Hematopoietic multipotent progenitor cell treated with erythropoietin and hydrocortisone succinate and interleukin-3 and kit ligand, for 15 days (in vitro differentiated cells): ENCODE measurements around the gene SCYGR6.
"Not testable (repeated sequence)": the region's sequence is repeated elsewhere in the genome, so short reads cannot be mapped to it uniquely, and the experiment has no call there.

ENCODE experiments used
- DNase-seq: peaks from one replicate; pipeline ENCODE4 v3.0.0-alpha.2; 2015; ENCODE audit warnings: low spot score

The SCYGR6 gene, protein sequence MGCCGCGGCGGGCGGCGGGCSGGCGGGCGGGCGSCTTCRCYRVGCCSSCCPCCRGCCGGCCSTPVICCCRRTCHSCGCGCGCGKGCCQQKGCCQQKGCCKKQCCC

DNA sequence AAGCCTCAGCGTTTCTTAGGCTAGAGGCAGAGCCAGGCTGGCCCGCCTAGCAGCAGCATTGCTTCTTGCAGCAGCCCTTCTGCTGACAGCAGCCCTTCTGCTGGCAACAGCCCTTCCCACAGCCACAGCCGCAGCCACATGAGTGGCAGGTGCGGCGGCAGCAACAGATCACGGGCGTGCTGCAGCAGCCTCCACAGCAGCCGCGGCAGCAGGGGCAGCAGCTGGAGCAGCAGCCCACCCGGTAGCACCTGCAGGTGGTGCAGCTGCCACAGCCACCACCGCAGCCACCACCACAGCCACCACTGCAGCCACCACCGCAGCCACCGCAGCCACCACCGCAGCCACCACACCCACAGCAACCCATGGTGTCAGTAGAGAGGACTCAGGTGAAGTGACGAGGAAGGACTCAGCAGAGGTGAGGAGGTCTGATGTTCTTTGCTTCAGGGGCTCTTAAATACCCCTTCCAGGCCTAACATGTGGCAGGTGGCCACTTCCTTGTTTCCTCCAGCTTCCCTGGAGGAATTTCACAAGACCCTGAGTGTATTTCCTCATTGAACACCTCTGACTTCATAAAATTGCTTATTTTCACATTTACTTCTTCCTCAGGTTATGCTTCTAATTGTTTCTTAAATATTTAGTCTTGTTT, at the start of gene SCYGR6:
TSS of gene SCYGR6 (minus strand) at position 364 of the 646 bp plus-strand sequence. CDS start at position 364, 0 bp downstream.
- DNase-seq = no peak

DNA sequence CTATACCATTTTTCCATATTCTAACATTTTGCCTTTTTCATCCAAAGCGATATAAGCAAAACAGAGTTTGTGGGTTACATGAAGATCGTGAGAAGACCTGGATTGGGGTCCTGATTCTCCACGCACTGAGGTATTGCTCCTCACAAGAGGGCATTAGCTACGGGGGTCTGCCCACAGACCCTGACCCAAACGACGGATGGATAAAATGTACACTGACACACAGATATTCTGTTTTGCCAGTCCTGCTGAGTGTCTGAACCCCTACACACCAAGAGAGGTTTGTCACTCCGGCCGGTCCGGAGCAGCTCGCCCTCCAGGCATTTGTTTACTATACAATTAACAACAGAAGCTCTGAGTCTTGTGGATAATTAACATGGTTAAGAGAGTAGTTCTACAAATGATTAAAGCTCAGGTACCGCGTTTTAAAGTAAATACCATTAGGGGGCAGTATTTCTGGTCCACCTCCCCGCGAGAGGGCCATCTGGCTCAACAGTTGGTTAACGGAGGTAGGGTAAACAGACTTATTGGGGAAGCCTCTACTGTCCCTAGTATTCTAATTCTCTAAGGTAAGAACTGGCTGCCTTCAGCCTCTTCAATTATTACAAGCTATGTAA, 49.6 kb upstream of the SCYGR6 start:
- peak; percentile 10 for DNase-seq

GRCh38 chr2:227772932-227773331, 48.4 kb upstream of the SCYGR6 start:
- no peak for DNase-seq

DNA sequence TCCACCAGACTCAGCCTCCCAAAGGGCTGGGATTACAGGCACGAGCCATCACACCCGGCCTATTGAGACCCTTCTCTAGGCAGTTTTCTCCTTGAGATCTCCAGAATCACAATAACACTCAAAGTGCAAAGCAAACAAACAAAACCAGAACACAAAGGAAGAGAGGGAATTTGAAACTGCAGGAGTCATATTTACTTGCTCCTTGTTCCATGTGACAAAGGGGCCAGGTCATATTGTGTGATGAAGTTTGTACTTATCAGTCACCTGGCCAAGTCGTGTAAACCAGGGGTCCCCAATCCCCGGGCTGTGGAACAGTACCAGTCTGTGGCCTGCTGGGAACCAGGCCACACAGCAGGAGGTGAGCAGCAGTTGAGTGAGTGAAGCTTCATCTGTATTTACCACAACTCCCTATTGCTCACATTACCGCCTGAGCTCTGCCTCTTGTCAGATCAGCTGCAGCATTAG, 47.7 kb upstream of the SCYGR6 start:
- no peak for DNase-seq

- no peak for DNase-seq
These were observed 43.3 kb upstream of the SCYGR6 start for GRCh38 chr2:227767830-227768229.

DNA sequence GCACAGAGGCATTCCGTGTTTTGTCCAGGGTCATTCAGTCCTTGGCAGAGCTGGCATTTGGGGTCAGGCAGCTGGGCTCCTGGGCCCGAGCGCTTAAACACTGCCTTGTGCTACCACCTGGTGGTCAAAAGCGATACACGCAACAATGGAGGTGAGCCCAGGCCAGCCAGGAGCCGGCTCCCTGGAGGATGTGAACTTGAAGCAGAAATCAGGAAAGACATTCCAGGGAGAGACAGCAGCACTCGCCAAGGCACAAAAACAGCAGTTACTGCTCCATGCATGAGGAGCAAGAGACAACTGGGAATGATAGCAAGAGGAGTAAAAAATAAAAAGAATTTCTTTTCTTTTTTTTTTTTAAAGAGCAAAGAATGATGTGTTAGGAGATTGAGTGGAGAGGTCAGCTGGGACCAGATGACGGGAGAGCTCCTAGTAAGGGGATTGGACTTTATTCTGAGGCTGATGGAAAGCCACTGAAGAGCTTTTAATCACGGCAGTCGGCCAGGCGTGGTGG, 41.9 kb upstream of the SCYGR6 start:
- peak; percentile 37 for DNase-seq

DNA sequence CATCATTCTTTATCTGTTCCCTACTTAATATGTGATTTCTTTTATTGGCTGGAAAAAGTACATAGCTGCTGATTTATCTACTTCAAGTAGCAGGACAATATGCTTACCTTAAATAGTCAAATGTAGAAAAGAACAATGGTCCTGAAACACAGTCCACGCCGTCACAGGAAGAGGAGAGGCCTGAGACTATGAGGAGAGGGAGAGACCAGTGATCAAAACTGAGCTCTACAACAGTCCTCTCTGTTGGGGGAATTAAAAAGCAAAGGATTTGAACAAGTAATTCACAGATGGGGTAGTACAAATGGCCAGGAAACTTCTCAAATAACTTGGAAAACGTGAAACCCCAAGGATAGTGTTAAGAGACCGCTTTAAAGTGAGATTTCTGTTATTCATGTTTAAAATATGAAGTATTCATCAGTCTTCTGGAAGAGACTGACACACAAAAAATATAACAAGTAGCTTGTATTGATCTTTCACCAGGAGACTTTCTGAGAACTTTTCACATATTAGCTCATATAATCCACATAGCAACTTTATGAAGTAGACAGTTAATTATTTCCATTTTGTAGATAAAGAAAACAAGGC, 41.3 kb upstream of the SCYGR6 start:
- DNase-seq = no peak

DNA sequence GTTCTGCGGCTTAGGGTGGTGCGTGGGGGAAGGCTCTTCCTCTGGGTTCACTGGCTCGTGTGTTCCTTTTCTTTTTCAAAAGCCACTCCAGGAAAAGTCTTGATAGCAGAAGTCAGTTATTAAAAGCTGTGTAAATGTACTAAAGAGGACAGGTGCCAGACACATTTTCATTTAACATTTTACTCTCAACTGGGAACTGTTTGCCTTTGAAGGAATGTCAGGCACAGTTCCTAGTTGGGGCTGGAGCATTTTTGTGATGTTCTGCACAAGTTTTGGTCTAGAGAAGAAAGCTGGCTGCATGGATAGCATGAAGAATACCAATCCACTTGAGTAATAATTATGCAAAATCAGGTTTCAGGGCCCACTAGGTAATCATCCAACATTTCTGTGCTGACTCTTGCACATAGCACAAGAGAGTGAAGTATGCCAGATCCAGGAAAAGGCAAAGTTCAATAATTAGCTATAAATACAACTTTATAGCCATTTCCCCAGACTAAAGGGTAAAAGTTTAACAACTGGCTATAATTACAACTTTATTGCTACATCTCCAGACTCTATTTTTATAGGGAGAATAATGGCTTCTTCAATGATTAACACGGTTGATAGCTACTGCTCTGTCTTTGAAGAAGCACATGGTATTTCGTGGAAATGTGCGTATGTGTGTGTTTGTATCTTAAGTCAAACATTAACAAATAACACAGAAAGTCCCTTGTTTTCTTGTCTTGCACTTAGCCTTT, 37.4 kb upstream of the SCYGR6 start:
- no peak for DNase-seq

GRCh38 chr2:227759411-227760118, 35.0 kb upstream of the SCYGR6 start:
- no peak for DNase-seq

GRCh38 chr2:227756261-227756660, 31.7 kb upstream of the SCYGR6 start:
- not testable (repeated sequence) for DNase-seq

- no peak for DNase-seq
These were observed 23.5 kb upstream of the SCYGR6 start for GRCh38 chr2:227748079-227748478.

DNA sequence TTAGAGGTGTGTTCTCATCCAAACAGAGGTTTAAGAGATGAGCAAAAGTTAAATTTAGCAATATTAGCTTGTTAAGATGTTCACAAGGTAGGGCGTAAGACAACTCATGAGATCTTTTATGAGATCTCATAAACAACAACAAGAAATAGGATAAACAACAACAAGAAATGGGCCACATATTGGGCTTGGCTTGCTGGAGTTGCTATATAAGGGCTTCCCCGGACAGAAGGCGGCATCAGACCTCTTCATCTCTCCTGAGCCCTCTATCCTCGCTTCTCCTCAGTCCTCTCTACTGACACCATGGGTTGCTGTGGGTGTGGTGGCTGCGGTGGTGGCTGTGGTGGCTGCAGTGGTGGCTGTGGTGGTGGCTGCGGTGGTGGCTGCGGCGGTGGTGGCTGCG, 21.0 kb upstream of the SCYGR6 start, which contains the start of gene SCYGR8:
TSS of gene SCYGR8 (plus strand) at position 301 of the 400 bp plus-strand sequence. CDS start at position 301, 0 bp downstream.
- DNase-seq = no peak

DNA sequence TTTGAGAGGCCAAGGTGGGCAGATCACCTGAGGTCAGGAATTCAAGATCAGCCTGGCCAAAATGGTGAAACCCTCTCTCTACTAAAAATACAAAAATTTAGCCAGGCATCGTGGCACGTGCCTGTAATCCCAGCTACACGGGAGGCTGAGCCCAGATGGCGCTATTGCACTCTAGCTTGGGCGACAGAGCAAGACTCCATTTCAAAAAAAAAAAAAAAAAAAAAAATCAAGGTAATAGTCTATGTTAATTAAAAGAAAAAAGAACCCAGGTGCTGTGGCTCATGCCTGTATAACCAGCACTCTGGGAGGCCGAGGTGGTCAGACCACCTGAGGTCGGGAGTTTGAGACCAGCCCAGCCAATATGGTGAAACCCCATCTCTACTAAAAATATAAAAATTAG, 16.1 kb upstream of the SCYGR6 start:
- DNase-seq = not testable (repeated sequence)

GRCh38 chr2:227739351-227739750, 14.8 kb upstream of the SCYGR6 start:
- DNase-seq = no peak

- no peak for DNase-seq
These were observed 3.5 kb upstream of the SCYGR6 start, which contains the start of gene SCYGR7 for GRCh38 chr2:227728035-227728434. Gene SCYGR7 (plus strand): TSS chr2:227728335. CDS start chr2:227728335, 0 bp downstream.

GRCh38 chr2:227722821-227723220, 1.7 kb downstream of the SCYGR6 start:
- not testable (repeated sequence) for DNase-seq

GRCh38 chr2:227720680-227721079, 3.9 kb downstream of the SCYGR6 start:
- DNase-seq = no peak

DNA sequence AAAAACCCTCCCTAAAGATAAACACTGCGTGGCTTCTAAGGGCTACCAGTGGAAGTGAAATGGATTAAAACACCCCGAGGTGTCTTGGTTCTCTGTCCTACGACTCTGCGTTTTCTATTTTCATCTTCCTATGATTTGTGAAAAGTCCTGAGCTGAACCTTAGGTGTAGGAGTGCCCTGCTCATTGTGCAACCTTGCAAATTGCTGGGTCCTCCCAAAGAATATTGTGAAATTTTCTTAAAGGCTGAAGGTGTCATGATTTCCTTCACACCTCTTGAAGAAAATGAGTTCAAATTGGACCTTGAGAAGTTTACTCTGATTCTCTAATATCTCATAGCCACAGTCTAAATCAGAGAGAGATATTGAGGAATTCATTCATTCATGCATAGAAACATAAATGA, 4.9 kb downstream of the SCYGR6 start:
- no peak for DNase-seq

DNA sequence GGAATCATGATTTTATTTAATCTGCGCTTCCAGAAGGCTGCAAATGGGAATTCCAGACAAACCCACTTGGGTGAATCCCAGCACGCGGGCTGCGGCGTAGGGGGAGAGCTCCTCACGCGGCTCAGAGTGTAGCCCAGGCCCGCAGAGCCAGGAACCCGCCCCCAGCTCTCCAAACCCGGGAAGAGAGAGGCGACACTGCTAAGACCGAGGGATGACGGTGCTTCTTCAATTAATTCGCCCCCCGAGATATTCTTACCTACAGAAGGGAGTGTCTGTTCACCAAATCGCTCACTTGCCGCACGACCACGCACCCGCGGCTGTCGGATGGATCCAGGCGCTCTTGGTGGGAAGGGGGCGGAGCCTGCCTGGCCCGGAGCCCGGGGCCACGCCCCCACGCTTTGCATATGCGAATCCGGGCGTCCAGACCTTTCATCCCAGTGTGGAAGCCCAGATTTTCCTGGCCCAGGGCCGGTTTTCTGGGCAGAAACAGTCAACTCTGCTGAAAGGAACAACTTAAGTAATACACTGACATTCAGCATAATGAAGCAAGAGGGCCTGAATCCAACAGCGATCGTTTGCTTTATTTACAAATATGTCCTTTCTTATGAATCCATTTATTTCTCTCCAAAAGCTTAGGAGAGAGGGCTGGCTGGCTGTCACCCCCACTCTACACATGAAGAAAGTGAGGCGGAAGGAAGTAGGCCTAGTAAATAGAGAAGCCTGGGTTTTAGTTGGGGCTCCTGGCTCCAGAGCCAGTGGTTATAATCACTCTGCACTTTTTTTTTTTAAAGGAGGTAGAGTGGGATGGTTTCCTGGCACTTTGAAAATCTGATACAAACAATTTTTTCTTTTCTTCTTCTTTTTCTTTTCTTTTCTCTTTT, 6.6 kb downstream of the SCYGR6 start, which contains the start of gene SLC19A3:
TSS of gene SLC19A3 (minus strand) at position 342 of the 881 bp plus-strand sequence. CDS start 15,710 bp downstream, outside the sequence.
- no peak for DNase-seq

DNA sequence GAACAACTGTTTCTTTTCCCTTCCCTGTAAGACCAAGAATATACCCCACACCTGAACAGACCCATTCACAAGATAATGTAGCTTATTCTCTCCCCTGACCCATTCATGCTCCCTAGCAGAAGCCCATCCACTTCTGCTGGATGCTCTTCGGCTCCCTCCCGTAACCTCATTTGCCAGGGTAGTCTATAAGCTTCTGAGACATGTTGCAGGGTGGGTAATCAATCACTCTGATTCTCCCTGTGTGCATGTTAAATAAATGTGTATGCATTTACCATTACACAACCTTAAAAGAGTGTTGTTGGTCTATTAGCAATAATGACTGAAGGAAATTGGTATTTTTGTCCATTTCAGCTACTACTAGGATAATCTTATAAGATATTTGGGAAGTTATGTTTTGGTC, 8.1 kb downstream of the SCYGR6 start:
- DNase-seq = no peak
